Right lung (tissue), 5 donors: ENCODE results near the gene BSND. TPM values are rescaled to one million over a fixed set of nuclear protein-coding genes. Genes with fewer than 3 reads are reported as not detected.
A peak's percentile ranks its signal among the peaks of the same experiment; 100 is the strongest.

Source experiments
- DNase-seq, 2 donors: peaks; one replicate each; pipeline ENCODE4 v3.0.0-alpha.2; 2013
- polyA plus RNA-seq, 5 donors: library from polyadenylated mRNA; unstranded; fragments of 120-200 nt; gene quantifications; one replicate each; pipeline versions ENCODE4 v1.2.1 to v1.2.3, GENCODE V29; 2013; ENCODE audit warnings: inconsistent platforms in 1 of 5, low replicate concordance in 1 of 5; ENCODE audit not compliant: insufficient read length in 5 of 5, insufficient read depth in 1 of 5

BSND gene
- polyA plus RNA-seq, 5 donors = 0.04 to 0.13 (median 0.06) TPM; not detected in 2

- no peak for DNase-seq
Measured at GRCh38 chr1:54991939-54992338, 6.8 kb upstream of the BSND start.

DNA sequence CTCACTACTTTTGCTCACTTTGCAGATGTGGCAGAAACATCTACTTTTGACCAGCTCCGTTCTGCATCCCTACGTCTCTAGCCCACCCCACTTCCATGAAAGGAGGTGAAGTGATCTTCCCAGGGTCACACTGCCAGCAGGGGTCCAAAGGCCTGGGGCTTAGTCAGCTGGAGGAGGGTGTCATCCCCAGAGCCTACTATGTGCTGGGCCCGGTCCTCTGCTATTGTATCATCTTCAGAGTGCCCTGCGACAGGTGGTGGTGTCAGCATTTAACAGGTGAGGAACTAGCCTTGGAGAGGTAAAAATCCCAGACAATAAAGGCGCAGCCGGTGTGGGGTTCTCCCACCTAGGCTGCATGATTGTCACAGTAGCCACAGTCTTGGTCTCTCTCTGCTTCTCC, 5.6 kb upstream of the BSND start:
- DNase-seq = no peak

DNA sequence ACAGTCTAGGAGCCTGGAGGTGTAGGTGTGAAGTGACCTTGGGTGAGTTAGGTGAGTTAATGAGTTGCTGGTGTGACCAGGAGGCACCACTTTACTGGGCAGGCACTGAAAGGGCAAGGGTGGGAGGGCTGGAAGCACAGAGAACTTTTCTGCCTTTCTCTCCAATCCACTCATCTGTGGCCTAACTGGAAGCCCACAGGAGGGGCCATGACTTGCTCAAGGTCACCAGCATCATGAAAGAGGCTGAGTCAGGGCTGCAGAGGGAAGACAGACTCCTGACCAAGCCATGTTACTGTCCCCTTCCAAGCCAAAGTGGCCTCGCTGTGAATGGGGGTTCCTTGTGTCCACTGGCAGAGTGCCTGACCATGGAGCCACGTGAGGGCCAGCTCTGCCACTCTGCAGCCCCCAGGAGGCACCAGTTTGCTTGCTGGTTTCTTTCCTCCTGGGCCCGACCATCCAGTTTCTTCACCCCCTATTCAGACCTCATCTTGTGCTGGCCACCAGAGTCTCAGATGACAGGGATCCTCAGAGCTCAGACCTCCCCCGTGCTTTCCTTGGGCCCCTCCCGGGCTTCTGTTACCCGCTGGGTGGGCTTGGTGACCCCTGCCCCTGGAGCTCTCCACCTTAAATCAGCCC, 4.3 kb upstream of the BSND start:
- no peak for DNase-seq

- DNase-seq = no peak
Measured at GRCh38 chr1:54995013-54995760, 3.5 kb upstream of the BSND start.

DNA sequence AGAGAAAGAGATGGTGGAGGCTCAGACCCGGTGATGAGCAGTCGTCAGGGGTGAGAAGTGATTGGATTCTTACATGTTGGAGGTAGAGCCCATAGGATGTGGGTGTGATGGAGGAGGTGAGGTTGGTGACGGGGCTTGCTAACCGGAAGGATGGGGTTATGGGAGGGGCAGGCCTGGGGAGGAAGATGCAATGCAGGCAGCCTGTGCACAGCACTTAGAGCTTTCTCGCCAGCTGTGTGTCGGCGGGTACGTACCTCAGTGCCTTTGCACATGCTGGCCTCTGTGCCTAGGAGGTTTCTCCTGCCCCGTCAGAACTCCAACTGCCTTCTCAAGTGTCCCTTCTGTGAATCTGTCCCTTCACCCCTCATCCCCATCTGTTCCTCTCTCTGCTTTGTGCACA, 2.9 kb upstream of the BSND start:
- no peak for DNase-seq

- peak in 1 of 2 donors; percentile 35 for DNase-seq
Measured at GRCh38 chr1:54996359-54996868, 2.3 kb upstream of the BSND start.

DNA sequence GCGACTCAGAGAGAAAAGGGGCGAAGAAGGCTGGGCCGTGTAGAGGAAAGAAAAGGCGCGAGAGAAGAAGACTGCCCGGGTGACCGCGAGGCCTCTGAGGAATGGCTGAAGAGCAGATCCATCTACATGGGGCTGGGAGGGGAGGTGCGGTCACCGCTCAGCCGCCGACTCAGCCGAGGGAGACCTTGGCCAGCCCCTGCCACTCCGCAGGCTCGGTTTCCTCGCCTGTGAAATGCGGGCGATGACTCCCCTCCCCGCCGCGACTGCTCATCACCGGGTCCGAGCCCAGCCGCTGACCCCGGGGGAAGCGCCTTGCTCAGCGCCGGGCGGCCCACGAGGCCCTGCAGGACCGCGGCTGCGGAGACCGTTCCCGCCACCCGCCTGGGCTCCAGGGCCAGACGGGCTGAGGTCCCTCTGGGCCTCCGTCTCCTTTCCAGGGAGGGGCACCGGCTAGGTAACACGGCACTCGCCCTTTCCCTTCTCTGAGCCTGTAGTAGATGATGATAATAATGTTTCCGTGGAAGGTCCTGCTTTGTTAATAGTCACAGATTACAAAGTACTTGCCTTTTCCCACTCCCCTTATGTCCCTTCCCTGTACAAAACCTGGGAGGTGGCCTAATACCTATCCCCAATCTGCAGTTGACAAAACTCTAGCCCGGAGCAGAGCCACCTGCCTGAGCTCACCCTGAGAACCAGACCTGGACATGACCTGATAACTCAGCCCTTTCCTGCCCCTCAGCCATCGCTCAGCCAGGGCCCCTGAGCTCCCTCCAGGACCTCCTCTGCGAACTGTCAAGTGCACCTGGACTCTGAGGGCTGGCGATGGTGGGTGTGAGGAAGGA, 1.6 kb upstream of the BSND start:
- DNase-seq = no peak

GRCh38 chr1:54997711-54997986, 1.1 kb upstream of the BSND start:
- DNase-seq = no peak

GRCh38 chr1:54998100-54998499, 633 bp upstream of the BSND start:
- DNase-seq = no peak

- DNase-seq = no peak
Measured at GRCh38 chr1:55000110-55001085, 1.7 kb downstream of the BSND start.

DNA sequence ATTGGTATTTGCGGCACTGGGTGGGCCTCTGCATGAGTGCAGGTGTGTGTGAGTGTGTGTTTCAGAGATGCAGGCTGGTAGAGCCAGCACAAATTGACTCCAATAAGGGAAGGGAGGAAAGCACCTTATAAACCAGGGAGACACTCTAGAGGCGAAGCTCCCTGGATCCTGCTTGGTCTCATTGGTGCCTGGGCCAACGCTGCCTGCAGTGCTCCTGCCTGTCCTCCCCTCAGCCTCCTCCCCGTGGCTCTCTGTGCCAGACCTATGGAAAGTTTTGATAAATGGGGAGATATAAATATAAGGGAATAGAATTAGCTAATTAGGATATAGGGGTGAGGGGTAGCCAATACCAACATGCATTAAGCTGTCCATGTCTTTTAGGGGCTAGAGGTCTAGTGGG, 2.6 kb downstream of the BSND start:
- no peak for DNase-seq

GRCh38 chr1:55002686-55003085, 4.0 kb downstream of the BSND start:
- no peak for DNase-seq

DNA sequence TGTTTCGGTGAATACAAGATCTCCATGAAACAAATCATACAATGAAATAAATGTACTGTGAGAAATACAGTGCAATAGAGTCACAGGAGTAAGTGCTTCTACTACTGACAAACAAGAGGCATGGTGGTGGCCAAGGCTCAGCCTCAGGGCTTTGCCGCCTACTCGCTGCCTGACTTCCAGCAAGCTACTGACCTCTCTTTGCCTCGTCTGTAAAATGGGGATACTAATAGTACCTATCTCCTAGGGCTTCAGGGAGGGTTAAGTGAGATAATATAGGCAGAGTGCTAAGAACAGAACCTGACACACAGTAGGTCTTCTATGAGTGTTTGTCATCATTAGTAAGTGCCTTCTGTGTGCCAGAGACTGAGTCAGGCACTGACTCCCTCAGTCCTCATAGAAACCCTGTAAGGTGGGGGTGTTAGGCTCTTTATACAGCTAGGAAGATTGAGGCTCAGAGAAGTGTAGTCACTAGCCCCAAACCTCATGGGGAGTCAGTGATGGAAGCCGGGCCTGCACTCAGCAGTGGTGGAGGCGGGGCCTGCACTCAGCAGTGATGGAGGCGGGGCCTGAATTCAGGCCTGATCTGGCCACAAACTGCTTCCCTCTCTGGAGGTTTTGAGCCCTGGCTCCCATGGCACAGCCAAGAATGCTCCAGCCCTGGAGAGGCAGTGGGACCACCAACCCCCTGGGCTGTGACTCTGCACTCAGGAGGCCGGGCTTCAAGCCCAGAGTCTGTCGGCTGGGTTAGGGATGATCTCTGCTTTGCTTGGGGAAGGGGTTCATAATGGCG, 6.8 kb downstream of the BSND start:
- DNase-seq = no peak

GRCh38 chr1:55006931-55007330, 8.2 kb downstream of the BSND start:
- DNase-seq = no peak

- DNase-seq = no peak
Measured at GRCh38 chr1:55007625-55008024, 8.9 kb downstream of the BSND start.

GRCh38 chr1:55010194-55010886, 11.6 kb downstream of the BSND start:
- DNase-seq = no peak

GRCh38 chr1:55010887-55011217, 12.1 kb downstream of the BSND start:
- no peak for DNase-seq

DNA sequence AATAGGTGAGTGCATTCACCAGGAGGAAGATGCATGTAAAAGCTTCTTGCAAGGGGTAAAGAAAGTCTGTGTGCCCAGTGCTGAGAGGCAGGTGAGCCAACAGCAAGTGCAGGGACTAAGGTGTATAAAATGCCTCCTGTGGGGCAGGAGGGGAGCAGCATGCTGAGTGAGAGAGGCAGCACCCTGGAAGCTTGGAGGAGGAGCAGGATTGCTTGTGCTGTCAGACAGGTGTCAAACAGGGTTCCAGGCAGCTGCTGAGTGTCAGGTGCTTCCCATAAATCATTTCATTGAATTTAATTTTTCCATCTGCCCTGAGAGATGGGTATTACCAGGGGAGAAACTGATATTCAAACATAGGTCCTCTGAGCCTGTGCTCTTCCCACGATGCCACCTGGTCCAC, 13.9 kb downstream of the BSND start:
- DNase-seq = no peak

DNA sequence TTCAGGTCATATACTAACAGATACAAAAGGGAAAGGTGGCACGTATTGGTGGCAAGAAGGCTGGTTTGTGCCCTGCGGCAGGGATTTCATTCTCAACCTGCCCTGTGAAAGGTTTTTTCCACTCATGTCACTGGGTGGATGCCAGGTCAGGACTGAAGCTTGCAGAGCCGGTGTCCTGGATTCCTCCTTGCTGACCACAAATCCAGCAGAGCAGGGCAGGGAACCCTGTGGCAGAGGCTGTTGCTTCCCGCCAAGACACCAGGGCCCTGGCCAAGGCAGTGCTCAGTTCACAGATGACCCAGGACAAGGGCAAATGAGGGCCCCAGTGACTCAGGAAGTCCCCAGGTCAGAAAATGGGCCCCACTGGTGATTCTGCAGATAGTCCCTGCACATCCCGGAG, 16.4 kb downstream of the BSND start:
- DNase-seq = no peak
